ENCODE data around the gene USP44. TPM values are rescaled to one million over a fixed set of nuclear protein-coding genes. Genes with fewer than 3 reads are reported as not detected.

USP44 gene
- total and polyA plus RNA-seq, 2 experiments from 2014 or later = 235 to 248 TPM

- DNase-seq (ENCODE audit: low spot score) (no peak), ATAC-seq (no peak)
- H3K36me3 Mint-ChIP-seq (ENCODE audit: low read depth) = peaks cover 82% of the 10 kb centered on the region
- H3K27me3 ChIP-seq (ENCODE audit: insufficient read depth) = no peaks in the 10 kb centered on the region
- peaks cover 67% of the 10 kb centered on the region for H3K36me3 ChIP-seq (ENCODE audit: insufficient read depth)
- no peak overlapping the region for H3K27ac Mint-ChIP-seq
- no peaks in the 10 kb centered on the region for H3K4me1 Mint-ChIP-seq
- peaks cover 55% of the 10 kb centered on the region for H3F3A ChIP-seq (replicated peaks; ENCODE audit: low read depth)
- peaks cover 3% of the 10 kb centered on the region; the same call in 1 of the 2 replicates for H3K79me2 ChIP-seq (replicated peaks; ENCODE audit: insufficient read depth)
- H2AFZ ChIP-seq = no peak overlapping the region
- no peaks in the 10 kb centered on the region for H3K9me2 ChIP-seq (ENCODE audit: insufficient read depth)
- no peak overlapping the region for H3K4me3 ChIP-seq
- no peaks in the 10 kb centered on the region for H3K4me1 ChIP-seq (ENCODE audit: insufficient read depth)
- no peak for TF ChIP-seq ZNF462 (CRISPR knock-in tag; IDR thresholded peaks at IDR 0.05)
- no peak for TF ChIP-seq NANOG (IDR thresholded peaks at IDR 0.05; ENCODE audit: borderline replicate concordance)
- no peak for TF ChIP-seq CTCF (conservative IDR thresholded peaks at IDR 0.05; ENCODE audit: low read depth in 2 of 2)
- no peak for TF ChIP-seq ZNF114 (CRISPR knock-in tag; IDR thresholded peaks at IDR 0.05)
- no peak for TF ChIP-seq CREB1 (CRISPR knock-in tag; IDR thresholded peaks at IDR 0.05; ENCODE audit: low read depth)
- TF ChIP-seq REST (IDR thresholded peaks at IDR 0.05; ENCODE audit: unreplicated experiment) = no peak
- no peak for TF ChIP-seq EZH2phosphoT487 (IDR thresholded peaks at IDR 0.05; ENCODE audit: unreplicated experiment)
- TF ChIP-seq JUNB (IDR thresholded peaks at IDR 0.05; ENCODE audit: unreplicated experiment) = no peak
- TF ChIP-seq EZH2 (IDR thresholded peaks at IDR 0.05; ENCODE audit: low read depth, unreplicated experiment) = no peak
- no peak for TF ChIP-seq STAT1 (IDR thresholded peaks at IDR 0.05; ENCODE audit: unreplicated experiment)
- no peak overlapping the region for H3K27ac ChIP-seq (ENCODE audit: low read depth)
- no peak overlapping the region for H3K4me3 Mint-ChIP-seq
- H3K27me3 Mint-ChIP-seq (ENCODE audit: insufficient read depth, low read depth, poor library complexity) = peaks cover 8% of the 10 kb centered on the region
- H4K20me1 ChIP-seq (replicated peaks; ENCODE audit: insufficient read depth) = peaks cover 35% of the 10 kb centered on the region
- H3K9me3 Mint-ChIP-seq = no peaks in the 10 kb centered on the region; the same call in 2 of the 3 replicates
- H3K4me2 ChIP-seq = no peak overlapping the region
Measured at GRCh38 chr12:95516757-95517156, 34.5 kb downstream of the USP44 start.

Measured in GM23338 (cell line).